Fibroblast of upper back skin (primary cell): ENCODE data around the gene RAI14.

Source experiments
- DNase-seq: peaks from one replicate; pipeline ENCODE4 v3.0.0-alpha.2; 2013

The RAI14 gene

DNA sequence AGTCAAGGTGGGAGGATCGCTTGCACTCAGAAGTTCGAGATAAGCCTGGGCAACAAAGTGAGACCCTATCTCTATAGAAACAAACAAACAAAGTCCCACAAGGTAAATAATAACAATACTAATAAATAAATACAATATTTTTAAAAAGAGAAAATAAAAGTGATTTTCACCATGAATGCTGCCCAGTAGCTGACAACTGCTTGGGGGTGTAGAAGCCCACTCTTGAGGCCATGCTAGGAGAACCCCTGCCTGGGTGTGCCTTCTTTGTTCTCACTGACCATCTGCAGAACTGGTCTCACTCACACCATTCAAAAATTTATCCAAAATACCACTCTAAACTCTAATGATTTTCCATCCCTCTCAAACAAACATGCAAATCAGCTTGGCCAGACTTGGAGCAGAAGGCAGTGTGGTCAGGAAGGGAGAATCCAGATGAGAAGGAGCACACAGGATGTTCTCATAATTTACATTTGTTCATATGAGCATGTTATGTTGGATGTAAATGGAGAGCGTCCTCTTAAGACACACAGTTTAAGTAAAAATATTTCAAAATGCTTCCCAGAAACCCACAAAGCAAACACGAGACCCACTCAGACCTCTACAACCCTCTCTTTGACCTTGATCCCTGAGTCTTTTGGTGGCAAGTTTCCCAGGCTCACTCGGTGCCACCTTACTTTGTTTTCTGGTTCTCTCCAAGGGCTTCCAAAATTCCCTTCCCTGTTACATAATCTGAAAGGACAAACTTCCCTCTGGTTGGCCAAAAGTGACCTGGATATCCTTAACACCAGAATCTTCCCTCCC, 7.9 kb upstream of the RAI14 start:
- DNase-seq = no peak

DNA sequence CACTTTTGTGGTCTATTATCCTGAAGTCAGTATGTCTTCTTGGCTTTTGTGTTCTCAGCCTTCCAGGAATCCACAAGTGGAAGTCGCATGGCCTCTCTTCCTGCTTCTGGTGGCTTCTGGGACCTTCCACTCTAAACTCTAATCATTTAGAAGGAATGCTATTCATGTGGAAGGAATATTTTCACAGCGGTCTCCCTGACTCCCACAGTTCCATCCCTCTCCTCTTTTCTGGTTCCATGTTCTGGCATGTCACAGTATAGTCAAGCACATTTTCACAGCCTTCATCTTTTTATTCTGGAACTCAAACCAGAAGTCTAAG, 7.3 kb upstream of the RAI14 start:
- peak; percentile 48 for DNase-seq

DNA sequence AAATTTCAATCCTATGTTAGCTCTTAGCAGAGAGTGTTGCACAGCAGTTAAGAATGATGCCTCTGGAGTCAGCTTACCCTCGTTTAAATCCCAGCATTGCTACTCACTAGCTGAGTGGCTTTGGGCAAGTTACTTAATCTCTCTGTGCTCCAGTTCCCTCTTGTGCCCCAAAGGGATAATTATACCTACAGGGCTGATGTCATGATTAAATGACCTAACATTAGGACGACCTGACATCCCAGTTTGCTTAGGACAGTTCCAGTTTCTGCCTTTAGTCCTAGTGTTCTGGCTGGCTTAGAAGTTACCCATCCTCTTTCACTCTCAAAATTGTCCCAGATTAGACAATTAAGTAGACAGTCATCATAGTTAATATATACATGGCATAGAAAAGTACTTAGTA, 4.3 kb upstream of the RAI14 start:
- DNase-seq = no peak

DNA sequence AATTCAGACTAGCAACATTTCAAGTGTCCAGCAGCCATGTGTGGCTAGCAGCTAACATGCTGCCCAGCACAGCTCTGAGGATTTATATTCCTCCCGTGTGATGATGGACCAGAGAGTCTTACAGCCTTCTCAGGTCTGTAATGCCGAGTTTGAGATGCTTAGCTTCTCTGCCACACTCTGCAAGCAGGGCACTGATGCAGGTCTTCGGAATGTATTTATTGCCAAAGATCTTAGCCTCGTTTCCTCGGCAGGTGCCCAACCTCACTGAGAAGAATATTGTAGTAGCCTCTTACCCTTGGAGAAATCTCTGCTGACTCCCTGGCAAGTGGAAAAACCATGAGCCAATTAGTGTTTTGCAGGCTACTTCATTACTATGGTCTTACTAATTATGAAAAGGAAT, 3.7 kb upstream of the RAI14 start:
- DNase-seq = no peak

DNA sequence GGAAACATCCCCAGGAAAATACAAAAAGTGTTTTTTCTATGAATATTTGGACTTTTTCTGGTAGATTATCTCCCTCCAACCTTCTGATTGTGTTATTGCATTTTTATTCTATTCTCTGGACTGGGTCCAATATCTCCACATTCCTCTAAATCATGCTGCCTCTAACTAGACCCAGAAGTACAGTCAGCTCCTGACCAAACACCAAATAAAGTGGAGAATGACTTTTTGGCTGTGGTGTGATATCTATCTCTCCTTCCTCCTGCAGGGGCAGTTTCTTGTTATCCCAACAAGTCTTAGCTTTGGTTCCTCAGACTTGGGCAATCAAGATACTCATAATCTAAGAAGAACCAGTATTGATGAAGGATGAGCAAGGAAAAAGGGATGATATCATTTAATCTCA, 3.2 kb upstream of the RAI14 start:
- DNase-seq = peak; percentile 88

DNA sequence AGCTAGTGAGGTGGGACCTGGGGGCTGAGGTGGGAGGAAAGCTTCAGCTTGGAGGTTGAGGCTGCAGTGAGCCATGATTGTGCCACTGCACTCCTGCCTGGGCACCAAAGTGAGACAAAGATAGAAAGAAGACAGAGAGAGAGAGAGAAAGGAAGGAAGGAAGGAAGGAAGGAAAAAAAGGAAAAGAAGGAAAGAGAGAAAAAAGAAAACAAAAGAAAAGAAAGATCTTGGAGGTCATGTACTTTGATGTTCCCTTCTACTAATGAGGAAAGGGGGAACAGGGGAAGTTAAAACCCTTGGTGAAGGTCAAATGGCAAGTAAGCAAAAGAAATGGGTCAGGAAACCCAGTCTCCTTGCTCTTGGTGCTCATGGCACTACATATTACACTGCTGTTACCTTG, 2.4 kb upstream of the RAI14 start:
- no peak for DNase-seq

DNA sequence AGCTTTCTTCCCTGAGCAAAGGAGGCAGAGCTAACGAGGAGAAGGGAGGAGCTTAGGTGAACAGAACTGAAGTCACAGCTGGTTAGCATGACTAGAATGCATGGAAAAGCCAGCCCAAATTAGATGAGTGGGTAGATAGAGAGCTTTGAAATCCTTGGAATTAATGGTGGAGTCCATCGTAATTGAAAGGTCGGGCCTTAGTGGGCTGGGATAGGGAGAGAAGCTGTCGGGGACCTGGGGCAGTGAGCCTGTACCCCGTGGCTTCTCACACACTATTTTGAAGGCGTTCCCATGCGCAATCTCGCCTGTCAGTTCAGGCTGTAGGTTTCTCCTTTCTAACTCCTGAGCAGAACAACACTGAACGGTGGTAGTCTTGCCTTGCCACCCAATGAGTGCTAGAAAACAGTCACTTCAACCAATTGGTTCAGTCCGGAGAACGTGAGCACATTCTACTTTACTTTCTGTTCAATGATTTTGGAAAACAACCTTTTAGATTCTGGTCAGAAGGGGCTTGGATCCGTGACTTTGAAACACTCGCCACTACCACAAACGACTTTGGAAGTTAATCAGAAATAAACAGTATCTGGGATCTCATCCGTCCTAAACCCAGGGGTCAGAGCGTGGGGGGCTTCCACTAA, 655 bp upstream of the RAI14 start:
- peak; percentile 85 for DNase-seq

DNA sequence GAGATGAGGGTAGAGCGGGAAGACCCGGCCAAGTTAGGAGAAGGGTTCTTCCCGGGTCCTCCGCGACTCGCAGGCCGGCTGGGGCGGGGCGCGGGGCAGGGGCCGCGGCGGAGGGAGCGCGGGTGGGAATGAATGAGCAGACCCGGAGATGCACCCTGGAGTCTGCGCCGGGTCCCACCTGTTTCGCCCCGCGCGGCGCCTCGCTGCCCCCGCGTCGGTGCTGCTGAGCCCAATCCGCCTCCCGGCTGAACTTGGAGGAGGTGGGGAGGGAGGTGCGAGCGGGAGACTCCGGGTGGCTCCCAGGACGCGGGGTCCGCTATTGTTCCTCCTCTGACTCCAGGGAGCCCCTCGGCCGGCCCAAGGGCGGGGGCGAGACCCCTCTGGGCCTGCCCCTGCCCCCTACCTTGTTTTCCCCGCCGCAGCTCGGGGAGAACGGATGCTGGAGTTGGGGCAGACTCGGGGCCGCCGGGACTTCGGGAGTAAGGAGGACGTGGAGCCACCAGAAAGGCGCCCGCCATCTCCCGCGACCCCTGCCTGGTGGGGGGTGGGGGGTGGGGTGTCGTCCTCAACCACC, 659 bp downstream of the RAI14 start:
- DNase-seq = no peak

DNA sequence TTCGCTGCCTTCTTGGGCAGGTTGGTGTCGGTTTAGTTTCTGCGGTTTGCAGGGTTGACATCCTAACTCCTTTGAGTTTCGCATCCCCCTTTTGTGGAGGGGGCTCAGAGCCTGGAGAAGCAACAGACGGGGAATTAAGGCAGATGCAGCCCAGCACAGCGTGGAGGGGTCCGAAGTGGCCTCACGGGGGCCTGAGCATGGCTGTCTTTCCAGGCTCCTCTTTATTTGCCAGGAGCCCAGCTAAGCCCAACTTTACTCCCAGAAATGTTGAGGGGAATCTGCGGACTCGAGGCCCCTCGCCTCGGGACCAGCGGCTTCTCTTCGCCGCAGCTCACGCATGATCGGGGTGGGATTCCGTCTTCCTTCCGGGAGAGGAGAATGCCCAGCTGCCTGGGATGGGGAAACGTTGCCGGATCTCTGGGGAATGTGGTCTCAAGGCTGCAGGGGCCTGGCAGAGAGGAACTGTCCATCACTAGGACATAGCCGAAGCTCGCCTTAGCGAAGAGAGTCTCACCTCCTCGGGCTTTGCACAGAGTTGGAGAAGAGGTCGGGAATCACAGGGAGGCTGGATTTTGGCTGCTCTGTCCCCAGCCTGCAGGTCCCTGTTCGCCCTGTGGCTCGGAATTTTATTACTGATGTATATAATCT, 1.3 kb downstream of the RAI14 start:
- peak; percentile 40 for DNase-seq

DNA sequence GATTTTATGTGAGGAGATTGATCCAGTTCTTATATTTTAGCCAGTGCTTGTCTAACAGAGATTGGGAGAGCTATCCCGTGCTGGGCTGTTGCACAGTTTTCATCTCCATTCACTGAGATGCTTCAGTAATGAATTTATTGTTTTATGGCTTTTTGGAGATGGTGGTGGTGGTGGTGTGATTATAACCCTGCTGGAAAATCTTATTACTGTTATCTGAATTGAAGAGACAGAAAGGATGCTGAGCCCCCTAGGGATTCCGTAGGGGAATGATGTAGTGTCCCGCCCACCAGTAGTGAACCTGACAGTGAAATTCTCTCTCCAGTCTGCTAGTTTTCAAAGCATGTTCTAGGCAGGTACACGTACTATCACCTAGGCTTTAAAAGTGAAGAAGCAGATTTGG, 1.9 kb downstream of the RAI14 start:
- DNase-seq = peak; percentile 64

DNA sequence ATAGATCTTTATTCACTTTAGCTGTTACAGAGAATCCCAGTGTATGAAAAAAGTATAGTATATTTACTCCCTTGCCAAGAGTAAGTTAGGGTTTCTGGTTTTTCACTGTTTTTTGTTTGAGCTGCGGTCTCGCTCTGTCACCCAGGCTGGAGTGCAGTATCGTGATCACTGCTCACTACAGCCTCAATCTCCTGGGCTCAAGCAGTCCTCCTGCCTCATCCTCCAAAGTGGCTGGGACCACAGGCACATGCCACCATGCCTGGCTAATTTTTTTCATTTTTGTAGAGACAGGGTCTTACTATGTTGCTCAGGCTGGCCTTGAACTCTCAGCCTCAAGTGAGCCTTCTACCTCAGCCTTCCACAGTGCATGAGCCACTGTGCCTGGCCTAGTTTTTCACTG, 3.0 kb downstream of the RAI14 start:
- DNase-seq = no peak

DNA sequence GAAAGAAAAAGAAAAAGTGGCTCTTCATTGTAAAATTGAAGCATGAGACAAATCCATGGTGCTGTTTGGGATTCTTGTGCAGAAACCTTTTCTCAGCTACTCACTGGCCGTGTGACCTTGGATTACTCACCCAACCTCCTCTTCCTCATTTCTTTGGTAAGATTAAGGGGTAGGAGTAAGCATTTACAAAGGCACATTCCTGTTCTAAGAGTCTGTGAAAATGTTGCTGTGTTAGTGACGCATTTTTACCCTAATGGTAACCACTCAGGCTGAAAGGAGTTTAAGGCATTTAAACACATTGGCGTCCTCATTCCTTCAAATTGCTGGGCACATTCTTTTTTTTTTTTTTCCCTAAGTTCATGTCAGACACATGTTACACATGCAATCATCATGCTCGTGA, 4.3 kb downstream of the RAI14 start:
- peak; percentile 80 for DNase-seq

DNA sequence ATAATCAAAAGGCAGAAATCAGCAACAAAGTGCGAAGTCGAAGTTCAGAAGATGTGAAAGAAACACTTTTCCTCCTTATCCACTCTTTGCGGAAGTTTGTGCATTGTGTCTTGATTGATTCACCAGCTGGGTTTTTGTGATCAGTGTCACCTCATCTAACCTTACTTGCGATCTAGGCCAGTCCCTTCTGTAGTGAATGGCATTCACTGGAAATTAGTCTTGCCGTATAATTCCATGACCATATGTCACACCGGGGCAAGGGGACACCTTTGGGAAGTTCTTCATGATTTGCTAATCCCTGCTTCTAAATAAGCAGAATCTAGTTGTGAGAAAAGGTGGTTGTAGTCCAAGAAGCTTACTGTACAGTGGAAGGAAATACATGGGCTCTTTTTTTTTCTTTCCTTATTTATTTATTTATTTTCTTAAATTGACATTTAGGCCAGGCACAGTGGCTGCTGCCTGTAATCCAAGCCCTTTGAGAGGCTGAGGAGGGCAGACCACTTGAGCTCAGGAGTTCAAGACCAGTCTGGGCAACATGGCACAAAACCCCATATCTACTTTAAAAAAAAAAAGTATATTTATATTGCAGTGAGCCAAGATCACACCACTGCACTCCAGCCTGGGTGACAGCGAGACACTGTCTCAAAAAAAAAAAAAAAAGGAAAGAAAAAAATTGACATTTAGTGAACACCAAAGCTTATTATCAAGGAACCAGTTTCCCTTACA, 7.8 kb downstream of the RAI14 start:
- DNase-seq = no peak

DNA sequence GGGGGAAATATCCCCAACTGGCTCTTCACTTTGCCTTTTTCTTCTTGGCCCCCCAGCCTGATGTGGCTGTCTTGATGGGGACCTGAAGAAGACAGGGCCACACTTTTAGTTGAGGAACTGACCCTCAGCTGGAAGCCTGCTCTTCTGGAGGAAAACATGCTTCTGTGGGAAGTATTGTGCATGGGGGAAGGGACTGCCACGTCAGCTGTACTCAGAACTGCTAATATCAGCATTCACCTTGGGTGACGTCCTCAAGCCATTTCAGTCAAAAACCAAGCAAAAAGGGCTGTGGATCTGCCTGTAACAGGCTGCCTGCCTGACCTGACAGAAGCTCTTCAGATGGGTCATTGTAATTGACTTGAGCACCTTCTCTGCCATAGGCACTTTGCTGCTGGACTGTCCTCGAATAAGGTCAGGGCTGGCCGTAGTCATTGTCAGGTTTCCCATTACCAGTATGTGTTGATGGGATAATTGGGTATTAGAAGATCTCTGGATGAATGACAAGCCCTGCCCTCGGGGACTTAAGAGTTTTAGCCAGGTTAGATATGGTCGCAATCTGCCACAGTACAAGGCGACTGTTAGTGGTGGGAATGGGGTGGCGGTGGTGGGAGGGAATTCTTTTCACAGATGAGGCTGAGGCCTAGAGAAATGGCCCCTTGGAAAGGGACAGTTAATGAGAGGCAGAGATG, 10.4 kb downstream of the RAI14 start:
- DNase-seq = no peak

DNA sequence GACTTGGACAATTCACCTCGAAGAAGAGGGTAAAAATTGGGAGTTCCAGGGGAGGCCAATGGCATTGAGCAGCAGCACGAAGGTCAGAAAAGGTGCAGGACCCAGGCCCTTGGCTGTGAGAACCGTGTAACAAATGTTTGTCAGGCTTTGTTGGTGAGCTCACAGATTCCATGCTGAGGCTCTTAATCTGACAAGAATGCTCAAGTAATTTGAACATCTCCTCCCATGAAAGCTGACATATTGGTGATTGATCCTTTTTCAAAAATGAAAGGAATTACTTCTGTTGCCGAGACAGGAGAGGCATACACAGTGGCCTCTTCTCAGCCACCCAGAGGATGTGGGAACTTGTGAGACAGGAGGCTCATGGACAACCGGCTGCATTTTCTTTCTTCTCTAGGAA, 11.6 kb downstream of the RAI14 start:
- DNase-seq = peak; percentile 44

DNA sequence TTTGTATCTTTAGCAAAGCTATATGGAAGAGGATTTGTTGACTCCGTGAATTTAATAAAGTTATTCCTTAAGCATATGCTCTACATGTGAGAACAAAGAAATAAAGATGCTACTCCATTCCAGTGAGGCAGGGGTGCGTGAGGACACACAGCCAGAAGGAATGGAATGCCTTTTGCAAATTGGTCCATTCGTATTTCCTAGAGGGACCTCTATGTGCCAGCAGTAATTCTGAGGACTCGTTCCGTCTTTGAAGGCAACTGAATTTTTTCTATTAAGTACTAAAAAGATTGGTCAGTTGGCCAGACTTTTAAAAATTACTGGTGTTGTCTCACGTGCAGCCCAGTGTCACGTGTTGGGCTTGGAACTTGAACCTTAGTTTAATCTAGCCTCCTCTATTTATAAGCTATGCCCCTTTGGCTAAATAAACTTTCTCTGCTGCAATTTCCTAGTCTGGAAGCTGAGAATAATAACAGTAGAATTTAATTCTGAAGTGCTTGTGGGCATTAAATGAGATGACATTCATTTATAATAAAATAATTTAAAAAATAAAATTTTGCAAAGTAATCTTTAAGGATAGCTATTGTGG, 13.9 kb downstream of the RAI14 start:
- no peak for DNase-seq

DNA sequence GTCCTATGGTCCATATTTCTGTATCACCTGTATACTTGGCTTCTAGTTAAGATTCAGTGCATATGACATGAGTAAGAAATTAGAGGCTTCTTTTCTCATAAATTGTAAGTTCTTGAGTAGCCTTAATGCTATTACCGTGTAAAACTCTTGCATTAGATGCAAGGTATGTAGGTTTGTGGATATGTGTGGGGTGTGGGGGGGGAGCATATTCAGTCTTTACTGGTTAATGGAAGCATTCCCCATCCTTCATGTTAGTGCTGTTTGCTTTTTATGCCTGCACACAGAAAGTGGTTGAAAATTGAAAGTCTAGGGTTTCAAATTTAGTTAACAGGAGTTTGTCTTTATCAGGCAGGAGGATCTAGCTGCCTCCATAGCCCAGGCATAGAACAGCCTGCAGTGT, 16.1 kb downstream of the RAI14 start:
- no peak for DNase-seq

DNA sequence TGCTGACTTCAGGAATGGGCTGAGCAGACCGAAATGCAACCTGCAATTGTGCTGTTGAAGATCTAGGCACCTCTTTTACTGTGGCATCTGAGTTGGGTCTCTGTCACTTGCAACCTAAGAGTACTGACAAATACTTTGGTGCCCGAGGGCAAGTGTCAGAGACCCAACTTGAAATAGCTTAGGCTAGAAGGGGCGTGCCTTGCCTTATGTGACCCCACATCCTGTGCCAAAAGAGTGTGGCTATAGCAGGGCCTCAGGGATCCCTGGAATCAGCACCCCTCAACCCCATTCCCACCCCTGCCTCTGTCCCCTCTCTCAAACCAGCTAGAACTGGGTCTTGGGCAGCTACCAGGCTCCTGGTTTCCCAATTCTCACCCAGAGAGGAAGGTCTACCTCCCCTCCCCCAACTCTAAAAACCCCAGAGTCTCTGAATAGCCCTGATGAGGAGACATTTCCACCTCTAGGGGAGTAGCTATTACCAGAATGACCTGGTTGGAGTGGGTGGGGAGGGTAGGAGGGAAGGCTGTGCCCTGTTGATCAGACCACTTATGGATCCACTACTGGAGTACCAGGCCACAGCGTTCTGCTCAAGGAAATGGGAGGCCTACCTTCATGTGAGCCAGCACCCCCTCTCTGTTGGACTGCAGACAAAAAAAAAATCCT, 17.5 kb downstream of the RAI14 start:
- no peak for DNase-seq

DNA sequence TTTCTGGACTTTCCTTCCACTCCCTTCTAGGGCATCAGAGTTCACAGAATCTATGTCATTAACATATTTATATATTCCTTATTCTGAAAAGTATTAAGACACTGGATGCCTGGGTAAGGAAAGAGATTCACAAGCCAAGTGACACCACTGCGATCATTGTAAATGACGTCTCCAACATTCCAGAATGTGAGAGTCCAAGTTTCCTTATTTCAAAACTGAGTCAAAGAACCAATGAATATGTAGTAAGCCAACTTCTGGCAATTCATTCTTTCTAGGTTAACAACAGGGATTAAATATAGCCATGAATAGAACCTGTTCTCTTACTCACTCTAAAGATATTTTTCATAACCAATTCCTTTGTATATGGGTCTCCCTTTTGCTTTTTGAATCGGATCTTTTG, 18.1 kb downstream of the RAI14 start:
- peak; percentile 95 for DNase-seq

DNA sequence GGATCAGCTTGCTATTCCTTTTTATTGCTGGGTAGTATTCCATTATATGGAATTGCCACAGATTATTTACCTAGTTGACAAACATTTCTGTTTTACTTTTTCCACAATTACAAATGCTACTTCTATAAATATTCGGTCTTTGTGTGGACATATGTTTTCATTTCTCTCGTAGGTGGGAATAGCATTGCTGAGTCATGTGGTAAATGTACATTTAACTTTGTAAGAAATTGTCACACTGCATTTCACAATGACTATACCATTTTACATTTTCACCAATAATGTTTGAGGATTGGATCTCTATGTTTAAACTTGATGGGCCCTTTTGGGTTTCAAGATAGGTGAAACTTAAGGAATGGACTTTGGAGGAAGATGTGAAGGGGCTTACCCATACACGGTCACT, 19.7 kb downstream of the RAI14 start:
- DNase-seq = peak; percentile 45

DNA sequence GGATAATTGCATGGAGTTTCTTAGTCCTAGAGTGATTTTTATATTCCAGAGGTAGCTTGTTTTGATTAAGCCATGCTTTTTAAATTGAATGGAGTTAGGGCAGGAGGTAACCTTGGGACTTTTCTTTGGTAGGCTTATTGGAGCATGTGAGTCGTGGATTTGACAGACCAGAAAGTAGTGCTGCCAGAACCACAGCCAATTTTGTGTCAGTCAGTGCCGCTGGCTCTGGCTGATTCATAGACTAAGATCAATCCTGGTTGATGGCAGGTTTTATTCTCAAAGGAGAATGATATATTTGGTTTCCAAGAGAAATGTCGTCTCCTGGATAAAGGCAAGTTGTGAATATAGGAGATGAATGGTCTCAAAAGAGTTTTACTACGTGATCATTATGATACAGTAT, 20.3 kb downstream of the RAI14 start:
- DNase-seq = peak; percentile 85

DNA sequence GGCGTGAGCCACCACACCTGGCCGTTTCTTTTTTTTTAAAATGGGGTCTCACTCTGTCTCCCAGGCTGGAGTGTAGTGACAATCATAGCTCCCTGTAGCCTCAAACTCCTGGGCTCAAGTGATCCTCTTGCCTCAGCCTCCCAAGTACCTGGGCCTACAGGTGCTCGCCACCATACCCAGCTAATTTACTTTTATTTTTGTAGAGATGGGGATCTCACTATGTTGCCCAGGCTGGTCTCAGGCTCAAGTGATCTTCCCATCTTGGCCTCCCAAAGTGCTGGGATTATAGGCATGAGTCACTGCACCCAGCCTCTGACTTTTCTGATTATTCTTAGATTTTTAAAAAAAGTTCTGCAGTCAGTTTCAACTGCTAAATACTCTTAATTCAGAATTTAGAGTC, 21.3 kb downstream of the RAI14 start:
- DNase-seq = no peak
